ENCODE measurements around the gene OR13D1.
"Not testable (repeated sequence)": the region's sequence is repeated elsewhere in the genome, so short reads cannot be mapped to it uniquely, and the experiment has no call there.

The OR13D1 gene, protein sequence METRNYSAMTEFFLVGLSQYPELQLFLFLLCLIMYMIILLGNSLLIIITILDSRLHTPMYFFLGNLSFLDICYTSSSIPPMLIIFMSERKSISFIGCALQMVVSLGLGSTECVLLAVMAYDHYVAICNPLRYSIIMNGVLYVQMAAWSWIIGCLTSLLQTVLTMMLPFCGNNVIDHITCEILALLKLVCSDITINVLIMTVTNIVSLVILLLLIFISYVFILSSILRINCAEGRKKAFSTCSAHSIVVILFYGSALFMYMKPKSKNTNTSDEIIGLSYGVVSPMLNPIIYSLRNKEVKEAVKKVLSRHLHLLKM

DNA sequence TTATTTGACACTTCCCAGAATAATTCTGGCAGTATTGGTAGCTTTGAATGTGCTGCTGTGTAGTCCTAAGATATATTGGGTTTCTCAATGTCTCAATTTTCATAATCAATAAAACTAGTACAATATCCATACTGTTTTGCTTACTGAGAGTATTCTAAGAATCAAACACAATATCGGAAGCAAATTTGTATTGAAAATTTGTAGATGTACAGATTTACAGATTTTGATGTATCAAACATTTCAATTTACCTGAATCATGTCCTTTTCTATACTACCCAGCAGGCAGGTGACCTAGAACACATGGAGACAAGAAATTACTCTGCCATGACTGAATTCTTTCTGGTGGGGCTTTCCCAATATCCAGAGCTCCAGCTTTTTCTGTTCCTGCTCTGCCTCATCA, at the start of gene OR13D1:
TSS of gene OR13D1 (plus strand) at position 301 of the 400 bp plus-strand sequence. CDS start at position 301, 0 bp downstream.
- DNase-seq, result no peak

DNA sequence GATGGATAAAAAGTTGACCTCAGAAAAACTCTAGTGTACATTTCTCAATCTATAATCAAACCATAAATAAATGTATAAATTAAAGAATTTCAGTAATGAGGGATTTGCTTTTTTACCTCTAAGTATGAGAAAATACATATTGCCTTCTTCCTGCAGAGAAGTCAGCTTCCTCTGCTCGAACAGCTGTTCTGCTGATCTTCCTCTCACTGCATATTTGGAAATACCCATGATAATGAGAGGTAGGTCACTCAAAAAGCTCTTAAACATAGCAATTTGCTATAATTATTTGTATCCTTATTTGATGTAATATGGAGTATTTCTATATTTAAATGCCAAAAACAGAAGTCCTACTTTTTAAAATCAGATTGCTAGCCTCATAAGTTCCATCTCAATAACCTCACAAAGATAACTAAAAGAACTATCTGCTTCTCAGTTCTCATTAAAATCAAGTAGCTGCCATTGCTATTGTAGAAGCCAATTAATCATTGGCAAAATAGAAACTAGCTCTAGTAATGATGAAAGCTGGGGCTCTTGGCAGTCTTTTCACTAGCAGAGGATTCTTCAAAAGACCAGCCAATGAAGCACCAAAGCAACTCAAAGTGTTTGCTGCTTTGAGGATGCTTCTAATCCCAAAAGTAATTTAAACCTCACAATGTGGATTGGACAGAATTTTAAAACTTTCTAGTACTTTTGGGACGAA, 35.7 kb upstream of the OR13D1 start:
- DNase-seq, result peak; percentile 21

DNA sequence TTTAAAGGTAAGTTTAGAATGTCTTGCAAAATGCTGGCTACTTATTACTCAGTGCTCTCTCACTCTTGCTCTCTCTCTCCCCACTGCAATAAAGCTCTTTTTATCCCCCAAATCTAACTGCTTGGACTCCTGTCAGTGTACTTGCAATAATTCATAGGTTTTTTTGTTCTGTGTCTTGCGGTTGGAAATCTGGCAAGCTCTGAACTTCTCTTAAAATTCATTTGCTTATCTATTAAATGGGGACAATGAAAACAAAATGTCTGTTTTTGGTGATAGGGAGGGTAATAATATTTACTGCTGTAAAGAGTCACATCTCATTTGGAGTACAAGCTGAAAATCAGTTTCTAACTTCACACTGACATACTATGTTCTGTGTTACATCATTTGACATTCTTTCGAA, 18.7 kb upstream of the OR13D1 start:
- no peak for DNase-seq

GRCh38 chr9:104682642-104683041, 11.7 kb upstream of the OR13D1 start:
- DNase-seq, result peak; percentile 61

GRCh38 chr9:104686081-104686480, 8.2 kb upstream of the OR13D1 start:
- no peak for DNase-seq

DNA sequence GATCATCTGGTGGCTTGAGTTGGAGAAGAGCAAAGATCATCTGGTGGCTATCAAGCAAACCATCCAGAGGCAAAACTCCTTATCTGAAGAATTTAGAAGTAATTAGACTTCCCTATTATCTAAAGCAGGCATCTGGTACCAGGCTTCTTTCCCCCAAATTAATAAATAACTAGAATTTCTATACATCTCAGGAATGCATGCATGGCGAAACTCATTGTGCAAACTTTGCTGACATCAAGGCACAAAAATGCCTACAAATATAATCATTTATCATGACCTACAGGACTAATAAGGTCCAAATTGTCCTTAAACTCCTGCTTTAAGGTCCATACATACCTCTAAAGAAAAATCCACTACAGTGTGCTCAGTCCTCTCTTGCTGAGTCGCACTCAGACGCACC, 6.0 kb downstream of the OR13D1 start:
- DNase-seq, result no peak

- DNase-seq, result not testable (repeated sequence)
These were observed 14.4 kb downstream of the OR13D1 start for GRCh38 chr9:104708737-104709136.

DNA sequence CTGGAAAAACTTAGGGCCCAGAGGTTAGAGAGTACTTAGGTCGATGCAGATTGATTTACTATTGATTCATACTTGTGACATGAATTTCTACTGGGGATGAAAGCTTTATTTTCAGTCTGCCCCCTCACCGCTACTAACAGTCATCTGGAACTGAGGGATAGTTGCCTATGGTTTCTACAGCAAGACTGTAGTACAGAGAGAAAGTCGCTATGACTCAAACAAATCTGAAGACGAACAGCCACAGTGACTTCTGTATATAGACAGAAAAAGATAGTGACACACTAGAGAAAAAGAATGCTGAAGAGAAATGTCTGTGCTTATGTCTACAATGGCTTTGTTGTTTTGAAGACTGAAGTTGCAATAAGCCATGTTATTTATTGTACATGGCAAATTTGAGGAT, 17.3 kb downstream of the OR13D1 start:
- no peak for DNase-seq

DNA sequence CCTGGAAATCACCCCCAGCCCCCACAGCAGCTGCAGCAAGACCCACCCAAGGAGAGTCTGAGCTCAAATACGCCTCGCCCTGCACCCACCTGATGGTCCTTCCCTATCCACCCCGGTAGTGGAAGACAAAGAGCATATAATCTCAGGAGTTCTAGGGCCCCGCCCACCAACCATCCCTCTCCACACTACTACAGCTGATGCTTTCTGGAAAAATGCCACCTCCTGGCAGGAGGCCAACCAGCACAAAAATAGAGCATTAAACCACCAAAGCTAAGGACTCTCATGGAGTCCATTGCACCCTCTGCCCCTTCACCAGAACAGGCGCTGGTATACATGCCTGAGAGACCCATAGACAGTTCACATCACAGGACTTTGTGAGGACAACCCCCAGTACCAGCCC, 30.7 kb downstream of the OR13D1 start:
- DNase-seq, result no peak

DNA sequence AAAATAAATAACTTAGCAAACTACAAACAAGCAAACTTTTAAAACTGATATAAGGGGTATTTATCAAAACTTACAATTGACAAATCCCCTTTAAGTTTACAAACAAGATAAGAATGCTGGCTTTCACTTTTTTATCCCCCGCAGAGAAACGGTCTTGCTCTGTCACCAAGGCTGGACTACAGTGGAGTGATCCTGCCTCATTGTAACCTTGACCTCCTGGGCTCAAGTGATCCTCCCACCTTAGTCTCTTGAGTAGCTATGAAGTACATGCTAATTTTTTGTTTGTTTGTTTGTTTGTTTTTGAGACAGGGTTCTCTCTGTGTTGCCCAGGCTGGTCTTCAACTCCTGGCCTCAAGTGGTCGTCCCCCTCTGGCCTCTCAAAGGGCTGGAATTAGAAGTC, 44.1 kb downstream of the OR13D1 start:
- DNase-seq, result no peak

DNA sequence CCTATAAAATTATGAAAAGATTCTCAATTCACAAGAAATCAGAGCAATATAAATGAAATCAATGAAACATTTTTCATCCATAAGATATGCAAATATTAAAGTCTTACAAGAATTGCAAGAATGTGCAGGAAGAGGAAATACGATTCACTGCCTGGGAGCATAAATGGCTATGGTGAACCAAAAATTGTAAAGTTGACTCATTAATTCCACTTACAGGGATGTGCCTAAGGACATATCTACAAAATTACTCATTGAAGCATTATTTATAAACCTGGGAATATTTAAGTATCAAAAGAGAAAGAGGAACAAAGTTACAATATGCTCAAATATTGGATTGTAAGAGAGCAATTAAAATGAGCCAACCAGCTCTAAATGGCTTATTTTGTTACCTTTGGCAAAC, 46.3 kb downstream of the OR13D1 start:
- DNase-seq, result no peak

DNA sequence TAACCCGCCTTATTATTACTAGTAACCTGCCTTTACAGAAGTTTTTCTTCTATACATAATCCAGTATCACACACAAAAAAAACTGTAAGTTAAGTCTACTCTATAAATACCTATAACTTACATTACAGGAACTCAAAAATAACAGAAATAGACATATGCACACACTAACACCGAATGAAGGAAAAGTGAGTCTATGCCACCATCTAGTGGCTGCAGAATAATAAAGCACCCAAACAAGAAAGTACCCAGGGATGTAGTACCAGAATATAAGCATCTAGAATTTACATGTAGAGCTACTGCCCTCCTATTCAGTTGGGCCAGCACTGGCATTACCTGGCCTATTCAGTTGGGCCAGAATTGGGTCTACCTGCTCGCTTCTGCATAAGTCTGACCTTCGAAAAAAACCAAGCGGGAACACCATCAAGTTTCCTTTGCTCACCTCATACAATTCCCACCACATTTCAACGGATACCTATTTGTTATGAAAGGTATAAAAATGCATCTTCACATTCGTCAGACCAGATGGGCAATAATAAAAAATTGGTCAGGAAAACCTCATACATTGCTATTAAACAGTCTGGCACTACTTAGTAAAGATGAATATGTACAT, 49.2 kb downstream of the OR13D1 start:
- peak; percentile 41 for DNase-seq

All from retina (tissue), 1 donor.